OCI-M2 (cell line): ENCODE measurements around the gene SLC35B2.

Experiments used
- DNase-seq: peaks from one replicate; lab custom pipeline; 2025; ENCODE audit not compliant: unreplicated experiment; lab: John Stamatoyannopoulos, UW

The SLC35B2 gene

GRCh38 chr6:44254191-44255104 is 2.9 kb downstream of the SLC35B2 start:
- no peak for DNase-seq

GRCh38 chr6:44253307-44254101 is 3.8 kb downstream of the SLC35B2 start:
- DNase-seq, result no peak

- no peak for DNase-seq
Observed at GRCh38 chr6:44251576-44252524, 5.5 kb downstream of the SLC35B2 start.

GRCh38 chr6:44250718-44251123 is 6.6 kb downstream of the SLC35B2 start:
- no peak for DNase-seq

GRCh38 chr6:44250067-44250717 is 7.1 kb downstream of the SLC35B2 start:
- DNase-seq, result no peak

- DNase-seq, result no peak
Observed at GRCh38 chr6:44249082-44249748, 8.1 kb downstream of the SLC35B2 start.

- no peak for DNase-seq
Observed at GRCh38 chr6:44248579-44248978, 8.7 kb downstream of the SLC35B2 start.

- no peak for DNase-seq
Observed at GRCh38 chr6:44247338-44248302, 9.7 kb downstream of the SLC35B2 start.

- DNase-seq, result peak; percentile 83
Observed at GRCh38 chr6:44246663-44247337, 10.5 kb downstream of the SLC35B2 start, which contains the start of gene HSP90AB1. Gene HSP90AB1, plus strand, starts transcription at chr6:44247101. Its CDS starts 1,529 bp downstream, at chr6:44248630.

- DNase-seq, result no peak
Observed at GRCh38 chr6:44245912-44246662, 11.2 kb downstream of the SLC35B2 start.

GRCh38 chr6:44245391-44245911 is 11.9 kb downstream of the SLC35B2 start:
- no peak for DNase-seq

- no peak for DNase-seq
Observed at GRCh38 chr6:44243345-44243744, 14.0 kb downstream of the SLC35B2 start.

GRCh38 chr6:44238687-44239350 is 18.5 kb downstream of the SLC35B2 start:
- no peak for DNase-seq

- no peak for DNase-seq
Observed at GRCh38 chr6:44237813-44238433, 19.4 kb downstream of the SLC35B2 start.

GRCh38 chr6:44237021-44237812 is 20.1 kb downstream of the SLC35B2 start:
- DNase-seq, result no peak
